Measurements from ENCODE around the gene FCHSD2. TPM values are rescaled to one million over a fixed set of nuclear protein-coding genes. Genes with fewer than 3 reads are reported as not detected.
A peak's percentile ranks its signal among the peaks of the same experiment; 100 is the strongest.

Gene FCHSD2
- polyA plus RNA-seq, 3 donors = 14.5 to 43.5 (median 16.6) TPM

GRCh38 chr11:73149105-73149504, 7.0 kb upstream of the FCHSD2 start:
- H2AFZ ChIP-seq (ENCODE audit: insufficient read depth, low read depth, low read length, poor library complexity, severe bottlenecking) = no peak overlapping the region
- intact Hi-C loops (cut with micrococcal nuclease) = no loop called here
- Mint-ChIP-seq H3K4me1 (peaks cover 39% of the 10 kb centered on the region), H3K9me3 (no peaks in the 10 kb centered on the region), H3K27me3 (ENCODE audit: low read depth in 3 of 3) (no peaks in the 10 kb centered on the region), H3K4me3 (no peak overlapping the region), H3K27ac (no peak overlapping the region), H3K36me3 (peaks cover 0 to 3% of the 10 kb centered on the region in 2 donors)
- no peaks in the 10 kb centered on the region for H4K20me1 ChIP-seq (ENCODE audit: insufficient read depth, low read length)
- no peaks in the 10 kb centered on the region for H3K27me3 ChIP-seq (ENCODE audit: control insufficient read depth in 2 of 2, insufficient read depth in 2 of 2, low read length in 2 of 2)
- H3K4me1 ChIP-seq (ENCODE audit: control insufficient read depth in 1 of 2, insufficient read depth in 2 of 2, low read length in 2 of 2) = peaks cover 30 to 38% of the 10 kb centered on the region in 2 donors
- H3K4me3 ChIP-seq (replicated peaks in 1 of 3; ENCODE audit: low read depth in 2 of 3, low read length in 3 of 3) = no peak overlapping the region
- no peaks in the 10 kb centered on the region for H3K79me2 ChIP-seq (ENCODE audit: insufficient read depth, low read length)
- no peak for TF ChIP-seq CTCF (IDR thresholded peaks at IDR 0.05)
- no peaks in the 10 kb centered on the region for H3K9me3 ChIP-seq (replicated peaks in 1 of 2; ENCODE audit: control insufficient read depth in 1 of 2, insufficient read depth in 1 of 2, low read length in 2 of 2)
- H3K36me3 ChIP-seq (replicated peaks in 1 of 2; ENCODE audit: control insufficient read depth in 1 of 2, insufficient read depth in 2 of 2, low read length in 2 of 2) = no peaks in the 10 kb centered on the region
- no peak overlapping the region for H3K4me2 ChIP-seq (replicated peaks; ENCODE audit: extremely low read depth, low read length, poor library complexity, severe bottlenecking)
- WGBS (ENCODE audit: insufficient coverage) = no CpG with 5 or more reads among the region's 2 CpGs
- H3K9ac ChIP-seq (ENCODE audit: insufficient read depth, low read length, poor library complexity, severe bottlenecking) = no peak overlapping the region
- no peak for DNase-seq
- no peak overlapping the region for H3K27ac ChIP-seq (ENCODE audit: low read depth in 1 of 2, low read length in 2 of 2)

- Histone ChIP-seq H3K4me1 (ENCODE audit: control insufficient read depth in 1 of 2, insufficient read depth in 2 of 2, low read length in 2 of 2) (peaks cover 30 to 38% of the 10 kb centered on the region in 2 donors), H3K9ac (ENCODE audit: insufficient read depth, low read length, poor library complexity, severe bottlenecking) (no peak overlapping the region), H3K27ac (ENCODE audit: low read depth in 1 of 2, low read length in 2 of 2) (peak overlapping the region in 1 of 2 donors; percentile 49), H3K4me3 (replicated peaks in 1 of 3; ENCODE audit: low read depth in 2 of 3, low read length in 3 of 3) (no peak overlapping the region), H2AFZ (ENCODE audit: insufficient read depth, low read depth, low read length, poor library complexity, severe bottlenecking) (no peak overlapping the region), H3K9me3 (replicated peaks in 1 of 2; ENCODE audit: control insufficient read depth in 1 of 2, insufficient read depth in 1 of 2, low read length in 2 of 2) (no peaks in the 10 kb centered on the region), H4K20me1 (ENCODE audit: insufficient read depth, low read length) (no peaks in the 10 kb centered on the region), H3K4me2 (replicated peaks; ENCODE audit: extremely low read depth, low read length, poor library complexity, severe bottlenecking) (no peak overlapping the region), H3K79me2 (ENCODE audit: insufficient read depth, low read length) (no peaks in the 10 kb centered on the region), H3K36me3 (replicated peaks in 1 of 2; ENCODE audit: control insufficient read depth in 1 of 2, insufficient read depth in 2 of 2, low read length in 2 of 2) (no peaks in the 10 kb centered on the region), H3K27me3 (ENCODE audit: control insufficient read depth in 2 of 2, insufficient read depth in 2 of 2, low read length in 2 of 2) (no peaks in the 10 kb centered on the region)
- H3K4me1 Mint-ChIP-seq = peaks cover 37% of the 10 kb centered on the region
- no peaks in the 10 kb centered on the region for H3K9me3 Mint-ChIP-seq
- H3K27ac Mint-ChIP-seq = peak overlapping the region in 4 of 7 donors; percentile 23 to 76 (median 46)
- peaks cover 0 to 3% of the 10 kb centered on the region in 2 donors for H3K36me3 Mint-ChIP-seq
- no peaks in the 10 kb centered on the region for H3K27me3 Mint-ChIP-seq (ENCODE audit: low read depth in 3 of 3)
- whole genome bisulfite sequencing (ENCODE audit: insufficient coverage) = 65% methylated on average over 10 of the region's 15 CpGs
- peak in 1 of 3 donors; percentile 89 for DNase-seq
- TF ChIP-seq CTCF (IDR thresholded peaks at IDR 0.05) = no peak
- intact Hi-C loops (cut with micrococcal nuclease) = no loop called here
- no peak overlapping the region for H3K4me3 Mint-ChIP-seq
These were observed 5.9 kb upstream of the FCHSD2 start for GRCh38 chr11:73147771-73148681.

Measured in CD14-positive monocyte (primary cell).